GDM1 (cell line): Measurements from ENCODE around the gene BCL11B.

Source experiments
- DNase-seq: peaks from one replicate; lab custom pipeline; 2025; lab: John Stamatoyannopoulos, UW

BCL11B gene

DNA sequence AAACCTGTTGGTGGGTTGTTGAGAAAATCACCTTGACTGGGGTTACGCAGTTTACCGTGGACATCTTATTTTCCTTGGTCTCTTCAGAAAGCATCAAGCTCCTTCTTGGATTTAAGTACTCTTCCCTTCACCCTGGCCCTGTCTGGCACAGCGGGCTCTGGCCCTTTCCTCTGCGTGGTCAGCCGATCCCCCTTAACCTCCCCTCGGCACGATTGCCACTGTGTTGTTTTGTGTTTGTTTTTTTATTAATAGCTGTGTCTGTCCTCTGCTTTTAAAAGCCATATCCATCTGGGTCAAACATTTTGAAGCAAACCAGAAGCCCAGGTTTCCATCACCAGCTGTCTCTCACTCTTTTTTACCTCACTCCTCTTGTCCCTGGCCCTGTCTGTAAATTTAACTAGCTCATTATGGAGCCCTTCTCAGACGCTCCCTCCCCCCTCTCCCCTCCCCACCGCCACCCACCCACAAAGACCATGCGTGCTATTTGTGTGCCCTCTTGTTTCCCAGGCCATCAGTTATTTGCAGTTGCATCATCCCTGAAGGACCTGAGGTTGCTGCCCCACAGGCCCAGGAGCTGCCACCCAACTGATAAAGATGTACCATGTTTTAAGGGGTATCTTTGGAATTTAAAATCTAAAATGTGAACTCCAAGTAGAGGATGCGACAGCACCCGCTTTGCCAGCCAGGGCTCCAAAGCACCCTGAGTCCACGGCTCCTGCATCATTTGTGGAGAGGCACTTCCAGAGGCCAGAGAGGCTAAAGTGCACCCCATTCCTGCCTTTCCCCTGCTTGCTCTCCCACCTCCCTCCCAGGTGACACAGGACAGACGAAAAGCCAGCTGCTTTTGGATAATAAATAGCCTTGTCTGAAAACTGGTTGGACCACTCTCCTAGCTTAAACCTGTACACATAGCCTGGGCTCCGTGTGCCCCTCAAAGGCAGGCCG, 3.9 kb downstream of the BCL11B start:
- DNase-seq: no peak

DNA sequence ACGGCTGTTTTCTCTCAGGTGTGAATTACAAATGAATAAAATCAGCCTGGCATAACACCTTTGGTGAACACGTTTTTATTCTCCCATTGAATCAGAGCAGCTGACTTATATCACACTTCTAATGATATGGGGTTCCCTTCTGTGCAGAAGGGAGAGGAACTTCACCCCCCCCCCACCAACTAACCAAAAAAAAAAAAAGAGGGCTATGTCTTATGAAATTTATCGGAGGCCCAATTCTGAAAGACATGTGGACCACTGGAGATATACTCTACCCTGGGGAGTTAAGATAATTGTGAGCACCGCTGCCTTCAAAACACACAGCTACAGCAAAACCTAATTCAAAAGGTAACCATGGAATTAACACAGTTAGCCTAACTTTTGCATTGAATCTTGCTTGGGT, 4.6 kb downstream of the BCL11B start:
- DNase-seq: no peak

DNA sequence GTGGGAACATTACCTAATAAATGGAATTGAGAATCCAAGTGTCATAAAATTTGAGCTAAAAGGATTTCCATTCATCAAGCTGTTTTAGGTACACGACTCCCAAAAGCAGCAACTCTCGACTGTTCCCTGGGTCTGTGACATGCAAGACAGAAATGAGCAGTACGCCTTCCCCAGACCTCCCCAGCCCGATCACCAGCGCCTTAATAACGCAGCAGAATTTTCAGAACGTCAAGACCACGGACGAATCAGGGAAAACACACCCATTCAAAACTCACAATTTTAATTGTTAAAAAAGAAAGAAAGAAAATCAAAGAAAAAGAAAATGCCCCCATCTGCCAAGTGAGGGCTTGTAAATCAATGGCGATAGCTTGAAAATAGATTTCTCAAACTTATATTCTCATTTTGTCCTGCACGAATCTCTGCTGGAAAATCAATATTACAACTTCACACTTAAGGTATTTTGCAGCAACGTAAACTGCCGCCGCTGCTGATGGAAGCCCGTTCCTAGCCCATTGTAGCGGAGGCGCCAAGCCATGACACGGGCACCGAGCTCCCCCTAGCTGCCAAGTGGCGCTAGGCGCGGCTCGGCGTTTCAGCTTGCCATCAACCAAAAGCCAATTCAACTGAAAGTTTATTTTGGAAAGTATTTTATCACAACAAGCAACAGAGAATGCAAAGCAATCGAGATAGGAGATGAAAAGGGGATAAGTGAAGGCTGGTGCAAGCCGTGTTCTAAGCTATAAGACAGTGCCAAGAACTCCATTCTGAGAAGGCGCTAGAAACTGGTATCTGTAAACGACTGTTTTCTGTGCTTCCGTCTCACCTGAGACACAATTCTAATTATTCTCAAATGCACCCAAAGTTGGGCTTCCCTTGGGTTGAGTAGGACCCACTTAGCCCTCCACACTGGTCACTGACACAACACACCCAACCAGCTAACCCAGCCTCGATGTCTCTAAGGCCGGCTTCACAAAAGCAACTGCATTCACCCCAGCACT, 5.5 kb downstream of the BCL11B start:
- DNase-seq: peak; percentile 55

DNA sequence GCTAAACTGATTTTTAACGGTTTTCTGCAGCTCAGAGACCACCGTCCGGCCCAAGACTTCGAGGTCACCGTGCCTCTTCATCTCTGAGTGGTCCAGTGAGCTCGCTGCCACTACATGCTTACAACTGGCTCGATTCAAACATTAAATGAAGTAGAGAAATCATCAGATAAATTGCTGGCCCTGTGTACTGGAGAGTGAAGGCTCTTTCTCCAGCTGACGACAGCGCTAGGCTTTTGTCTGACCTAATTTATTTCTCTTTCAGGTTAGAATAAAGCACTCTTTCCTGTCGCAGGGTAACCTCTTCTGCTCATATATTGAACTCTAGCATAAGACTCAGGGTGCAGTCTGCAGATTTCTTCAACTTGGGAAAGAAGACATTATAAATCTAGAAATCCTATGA, 6.4 kb downstream of the BCL11B start:
- DNase-seq: no peak

DNA sequence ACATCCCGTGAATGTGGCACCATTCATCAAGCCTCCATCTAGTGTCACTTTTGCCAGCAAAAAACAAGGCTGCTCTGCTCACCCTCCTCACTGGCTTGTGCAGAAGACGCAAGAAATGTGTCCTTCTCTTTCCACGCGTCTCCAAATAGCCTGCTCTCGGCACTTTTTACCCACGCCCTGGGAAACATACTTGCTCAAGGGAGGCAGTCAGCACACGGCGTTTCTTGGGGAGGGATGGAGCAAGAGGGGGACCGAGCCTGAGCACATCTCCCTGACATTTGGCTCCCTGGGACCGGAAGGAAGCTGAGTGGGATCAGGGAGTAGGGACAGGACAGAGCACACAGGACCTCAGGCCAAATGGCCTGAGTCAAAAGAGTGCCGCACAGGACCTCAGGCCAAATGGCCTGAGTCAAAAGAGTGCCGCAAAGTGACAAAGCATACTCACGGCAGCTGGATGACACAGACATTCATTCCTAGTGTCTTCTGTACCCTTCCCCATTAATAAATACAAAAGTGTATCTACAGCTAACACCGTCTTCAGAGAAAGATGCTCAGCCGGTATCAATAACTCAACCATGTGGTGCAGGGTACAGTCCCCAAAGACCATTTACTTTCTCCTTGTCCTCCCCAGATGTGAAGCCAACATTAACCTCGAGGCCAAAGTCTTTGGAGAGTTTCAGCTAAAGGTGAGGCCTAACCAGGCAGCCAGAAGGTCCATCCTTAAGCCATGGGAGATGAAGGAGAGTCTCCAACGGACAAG, 7.1 kb downstream of the BCL11B start:
- DNase-seq: no peak

DNA sequence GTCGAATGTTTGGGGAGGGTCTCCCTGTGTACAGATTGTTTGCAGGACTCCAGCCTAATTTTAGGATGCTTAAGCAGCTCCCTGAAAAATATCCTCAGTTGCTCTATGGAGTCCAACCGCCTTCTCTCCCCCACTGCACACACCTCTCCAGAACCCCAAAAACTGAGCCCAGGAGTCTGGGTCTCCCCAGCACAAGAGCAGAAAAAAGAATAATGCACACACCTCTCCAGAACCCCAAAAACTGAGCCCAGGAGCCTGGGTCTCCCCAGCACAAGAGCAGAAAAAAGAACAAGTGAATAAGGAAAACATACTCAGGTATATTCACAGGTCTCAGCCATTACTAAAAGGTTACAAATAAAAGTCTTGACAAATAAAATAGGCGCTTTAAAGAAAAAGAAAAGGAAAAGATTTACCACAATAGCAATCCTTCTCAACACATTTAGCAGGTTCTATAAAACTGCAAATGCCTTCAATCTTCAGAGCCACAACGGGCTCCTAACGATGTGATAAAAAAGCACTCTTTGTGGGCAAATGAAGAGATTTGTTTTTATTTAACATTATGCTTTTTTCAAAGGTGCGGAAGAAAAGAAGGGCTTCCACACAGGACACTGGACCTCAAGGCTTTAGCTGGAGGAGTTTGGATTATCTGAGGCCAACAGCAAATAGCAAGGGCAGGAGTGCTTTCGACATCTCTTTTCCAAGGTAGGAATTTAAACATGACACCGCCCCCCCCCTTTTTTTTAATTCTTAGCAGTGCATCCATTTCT, 8.2 kb downstream of the BCL11B start:
- no peak for DNase-seq

DNA sequence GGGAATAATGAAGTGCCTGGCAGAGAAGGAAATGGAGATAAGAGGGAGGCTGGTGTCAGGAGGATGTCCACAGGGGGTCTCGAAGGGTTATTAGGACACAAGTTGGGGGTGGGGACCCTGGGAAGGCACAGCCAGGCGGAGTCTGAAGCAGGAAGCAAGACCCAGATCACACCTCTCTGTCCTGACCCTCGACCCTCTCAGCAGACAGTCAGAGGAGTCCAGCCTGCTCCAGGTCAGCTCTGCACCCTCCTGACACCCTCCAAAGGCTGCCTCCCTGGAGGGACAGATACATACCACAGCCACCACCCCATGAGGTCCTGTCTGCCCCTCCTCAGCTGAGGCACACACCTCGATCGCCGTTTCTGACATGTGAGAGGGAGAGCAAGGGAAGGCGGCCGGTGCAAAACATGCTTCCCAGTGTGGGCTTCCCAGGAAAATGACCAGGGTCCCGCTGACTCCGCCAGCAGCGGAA, 9.0 kb downstream of the BCL11B start:
- no peak for DNase-seq

DNA sequence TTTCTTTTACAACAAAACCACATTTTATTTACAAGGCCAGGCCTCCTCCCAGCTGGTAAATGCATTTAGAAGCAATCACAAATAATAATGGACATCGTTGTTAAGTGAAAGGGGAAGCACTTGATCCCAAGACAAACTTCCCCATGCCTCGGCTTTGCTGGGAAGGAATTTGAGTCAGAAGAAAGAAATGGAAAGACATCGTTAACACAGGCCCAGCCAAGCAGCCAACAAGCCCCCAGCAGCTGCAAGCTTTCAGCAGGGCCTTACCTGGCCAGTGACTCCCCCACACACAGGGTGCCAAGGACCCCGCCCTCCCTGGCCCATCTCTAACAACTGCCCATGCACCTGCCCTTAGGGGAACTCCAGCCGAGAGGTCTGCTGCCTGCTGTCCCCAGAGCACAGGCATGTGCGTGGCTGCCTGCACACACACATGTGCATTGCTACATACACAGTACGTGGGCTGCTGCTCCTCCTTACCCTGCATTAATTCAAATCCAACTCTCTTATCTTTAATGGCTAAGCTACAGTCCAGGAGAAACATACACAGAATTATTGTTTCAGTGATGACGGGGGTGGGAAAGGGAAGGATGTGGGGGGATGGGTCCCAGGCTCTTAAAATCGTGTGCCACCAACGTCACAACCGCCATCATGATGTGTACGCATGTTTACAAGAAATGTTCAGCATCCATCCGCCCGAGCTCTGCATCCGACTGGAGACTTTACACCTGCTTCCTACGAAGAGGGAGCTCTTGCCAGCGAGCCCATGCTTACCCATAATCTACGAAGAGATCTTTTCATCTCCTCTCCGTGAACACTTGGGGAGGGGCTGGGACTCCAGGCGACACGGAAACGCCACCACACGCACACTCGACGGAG, 9.8 kb downstream of the BCL11B start:
- no peak for DNase-seq

DNA sequence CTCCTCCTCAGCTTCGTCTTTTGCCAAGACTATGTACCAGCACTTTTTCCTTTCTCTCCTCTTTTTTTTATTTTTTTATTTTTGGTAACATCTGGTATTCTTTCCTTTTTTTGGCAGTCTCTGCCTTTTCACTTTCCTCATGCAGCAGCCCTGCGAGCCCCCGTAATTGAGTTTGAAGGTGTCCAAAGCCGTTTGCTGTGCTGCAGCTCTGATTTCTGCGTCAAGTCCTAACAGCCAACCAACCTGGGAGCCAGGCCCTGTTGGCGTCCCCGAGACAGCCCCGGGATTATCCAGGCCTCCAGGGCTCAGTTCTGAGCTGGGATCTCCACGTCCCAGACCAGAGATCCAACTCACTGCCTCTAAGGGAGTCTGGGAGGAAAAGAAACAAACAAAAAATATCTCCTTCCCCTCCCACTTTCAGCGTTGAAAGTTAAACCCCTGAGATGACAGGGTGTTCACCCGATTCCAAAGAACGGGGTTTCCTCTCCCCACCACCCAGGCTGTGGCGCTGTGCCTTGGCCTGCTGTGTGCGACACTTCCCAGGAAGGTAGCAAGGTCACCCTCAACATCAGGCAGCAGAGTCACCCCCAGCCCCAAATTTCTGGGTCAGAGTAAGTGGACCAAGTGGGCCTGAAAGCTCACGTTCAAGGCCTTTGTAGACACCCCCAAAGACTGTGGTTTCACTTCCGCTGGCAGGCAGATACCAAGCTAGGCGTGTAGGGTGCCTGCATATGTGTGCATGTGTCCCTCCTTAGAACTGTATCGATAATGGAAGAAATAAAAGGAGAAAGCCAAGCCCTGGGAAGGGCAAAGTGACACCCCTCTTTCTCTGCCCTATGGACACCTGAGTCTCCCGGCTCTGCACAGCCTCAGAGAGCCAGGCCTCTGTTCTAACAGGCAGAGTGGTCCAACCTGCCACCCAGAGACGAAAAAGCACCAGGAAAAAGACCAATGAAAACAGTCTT, 11.1 kb downstream of the BCL11B start:
- no peak for DNase-seq

DNA sequence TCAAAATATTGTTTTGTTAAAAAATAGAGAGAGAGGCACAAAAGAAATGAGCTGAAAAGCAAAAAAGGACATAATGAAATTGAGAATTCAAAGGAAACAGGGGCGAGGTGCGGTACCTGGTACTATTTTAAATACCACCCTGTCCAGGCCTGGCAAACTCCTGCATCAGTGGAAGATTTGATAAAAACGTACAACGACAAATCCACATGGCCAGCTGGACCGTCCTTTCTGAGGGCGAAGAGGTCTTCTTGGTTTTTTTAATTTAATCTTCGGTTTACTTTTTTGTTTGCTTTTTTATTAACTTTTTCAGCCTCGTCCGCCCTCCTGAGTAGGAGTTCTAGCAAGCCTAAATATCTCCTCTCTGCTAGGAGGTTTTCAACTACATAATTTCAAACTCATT, 11.9 kb downstream of the BCL11B start:
- DNase-seq: no peak

DNA sequence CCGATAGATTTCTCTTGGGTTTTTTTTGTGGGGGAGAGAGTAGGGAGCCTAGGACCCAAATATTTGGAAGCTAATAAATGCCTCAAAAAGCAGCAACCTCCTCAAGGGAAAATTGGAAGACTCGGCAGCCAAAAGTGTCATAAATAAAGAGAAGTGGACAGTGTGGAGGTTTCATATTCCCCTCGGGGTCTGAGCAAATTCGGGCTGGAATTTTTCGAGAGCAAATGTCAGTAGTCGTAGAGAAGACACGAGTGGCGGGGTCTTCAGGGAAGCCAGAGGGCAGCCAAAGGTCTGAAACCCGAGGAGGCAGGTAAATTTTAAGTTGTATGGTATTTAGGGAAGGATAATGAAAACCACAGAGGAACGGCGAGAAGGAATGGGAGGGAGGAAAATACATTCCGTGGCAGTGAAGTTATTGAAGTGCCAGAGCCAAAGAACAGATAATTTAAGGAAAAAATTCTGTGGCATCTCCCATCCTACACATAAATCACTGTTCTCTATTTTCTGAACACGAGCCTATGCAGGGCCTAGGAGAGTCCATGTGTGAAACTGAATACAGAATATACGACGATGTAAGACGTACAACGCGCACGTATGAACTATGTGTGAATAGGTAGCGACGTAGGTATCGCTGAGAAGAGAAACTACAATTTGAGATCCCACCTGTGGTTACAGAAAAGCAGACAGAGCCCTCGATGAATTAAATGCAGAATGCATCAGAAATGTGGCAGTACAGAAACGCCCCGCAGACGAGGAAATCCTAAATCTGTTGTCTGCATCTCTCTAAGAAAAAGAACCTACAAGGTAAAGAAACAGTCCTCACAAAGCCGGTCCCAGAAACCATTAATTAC, 12.9 kb downstream of the BCL11B start:
- DNase-seq: no peak

DNA sequence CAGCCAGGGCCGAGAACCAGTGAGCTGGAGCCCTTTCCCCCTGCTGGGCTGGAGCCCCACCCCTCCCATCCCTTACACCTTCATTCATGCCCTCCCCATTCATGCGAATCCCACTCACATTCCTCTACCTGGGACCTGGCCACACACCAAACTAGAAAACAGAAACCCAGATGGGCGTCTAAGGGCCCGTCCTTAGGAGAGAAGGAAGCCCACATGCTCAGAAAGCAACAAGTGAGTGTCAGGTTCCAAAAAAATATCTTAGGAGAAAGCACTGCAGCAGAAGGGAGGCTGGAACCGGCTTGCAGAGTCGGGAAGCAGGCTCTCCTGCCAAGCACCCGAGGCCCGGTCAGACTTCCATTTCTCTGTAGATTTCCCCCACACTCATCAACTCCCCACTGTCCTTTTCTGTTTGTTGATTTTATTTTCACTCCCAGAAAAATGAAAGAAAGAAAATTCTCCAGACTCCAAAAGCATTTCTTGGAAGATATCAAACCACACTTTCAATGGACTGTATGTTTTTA, 13.6 kb downstream of the BCL11B start:
- DNase-seq: no peak

DNA sequence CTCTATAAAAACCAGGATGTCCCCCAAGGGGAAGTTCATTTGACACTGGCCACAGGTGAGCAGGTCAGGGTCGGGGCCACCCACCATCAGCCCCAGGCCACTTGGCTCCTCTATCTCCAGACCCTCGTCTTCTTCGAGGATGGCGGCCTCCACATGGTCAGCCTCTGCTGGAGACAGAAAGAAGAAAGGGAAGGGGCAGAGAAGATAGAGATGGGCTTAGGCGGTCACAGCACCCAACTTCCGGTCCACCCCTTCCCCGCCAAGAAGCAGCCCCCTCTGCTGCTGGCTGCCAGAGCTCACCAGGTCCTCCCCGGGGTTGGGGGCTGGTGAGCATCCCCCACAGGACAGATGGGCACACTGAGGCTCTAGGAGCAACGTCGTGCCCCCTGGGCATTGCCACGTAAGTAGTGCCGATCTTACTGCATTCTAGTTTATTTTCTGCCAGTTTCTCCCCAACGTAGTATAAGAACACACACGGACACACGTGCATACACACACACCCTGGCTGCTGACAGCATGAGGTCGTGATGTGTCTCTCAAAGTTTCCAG, 14.2 kb downstream of the BCL11B start:
- DNase-seq: no peak

DNA sequence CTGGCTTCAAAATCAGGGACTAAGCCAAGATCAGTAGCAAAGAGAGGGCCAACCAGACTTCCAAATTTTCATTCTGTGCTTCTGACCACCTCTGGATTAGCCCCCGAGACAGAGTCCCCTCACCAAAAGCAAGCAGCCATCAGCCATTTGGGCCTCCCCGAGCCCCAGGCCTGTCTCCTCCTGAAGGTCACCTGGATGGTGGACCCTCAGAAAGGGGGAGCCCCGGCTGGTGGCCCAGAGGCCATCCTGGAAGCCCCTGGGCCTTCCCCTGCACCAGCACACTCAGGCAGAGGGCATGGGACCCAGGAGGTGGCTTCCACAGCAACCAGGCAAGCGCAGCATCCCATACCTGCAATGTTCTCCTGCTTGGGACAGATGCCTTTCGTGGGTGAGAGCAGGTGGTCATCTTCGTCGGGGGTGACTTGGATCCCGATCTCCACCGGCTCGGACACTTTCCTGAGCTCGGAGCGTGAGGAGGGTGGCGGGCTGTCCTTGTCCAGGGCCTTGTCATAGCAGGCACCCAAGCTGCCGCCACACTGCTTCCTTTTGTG, 14.8 kb downstream of the BCL11B start:
- no peak for DNase-seq

DNA sequence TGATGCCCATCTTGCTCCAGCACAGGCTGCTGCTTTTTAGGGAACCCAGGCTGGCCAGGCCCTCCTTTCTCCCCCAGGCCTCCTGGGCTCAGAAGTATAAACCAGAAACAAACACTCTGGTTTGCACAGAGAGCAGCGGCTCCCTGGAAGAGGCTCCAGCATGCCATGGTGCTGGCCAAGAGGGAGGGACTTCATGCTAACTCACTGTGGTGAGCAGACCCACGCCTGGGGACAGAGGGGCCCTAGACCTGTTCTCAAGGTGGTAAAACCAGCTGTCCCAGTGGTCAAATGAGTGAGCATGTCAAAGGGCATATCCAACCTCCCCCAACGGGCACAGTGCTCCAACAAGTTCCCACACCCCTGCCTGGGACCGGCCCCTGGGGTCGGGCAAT, 15.5 kb downstream of the BCL11B start:
- DNase-seq: no peak

DNA sequence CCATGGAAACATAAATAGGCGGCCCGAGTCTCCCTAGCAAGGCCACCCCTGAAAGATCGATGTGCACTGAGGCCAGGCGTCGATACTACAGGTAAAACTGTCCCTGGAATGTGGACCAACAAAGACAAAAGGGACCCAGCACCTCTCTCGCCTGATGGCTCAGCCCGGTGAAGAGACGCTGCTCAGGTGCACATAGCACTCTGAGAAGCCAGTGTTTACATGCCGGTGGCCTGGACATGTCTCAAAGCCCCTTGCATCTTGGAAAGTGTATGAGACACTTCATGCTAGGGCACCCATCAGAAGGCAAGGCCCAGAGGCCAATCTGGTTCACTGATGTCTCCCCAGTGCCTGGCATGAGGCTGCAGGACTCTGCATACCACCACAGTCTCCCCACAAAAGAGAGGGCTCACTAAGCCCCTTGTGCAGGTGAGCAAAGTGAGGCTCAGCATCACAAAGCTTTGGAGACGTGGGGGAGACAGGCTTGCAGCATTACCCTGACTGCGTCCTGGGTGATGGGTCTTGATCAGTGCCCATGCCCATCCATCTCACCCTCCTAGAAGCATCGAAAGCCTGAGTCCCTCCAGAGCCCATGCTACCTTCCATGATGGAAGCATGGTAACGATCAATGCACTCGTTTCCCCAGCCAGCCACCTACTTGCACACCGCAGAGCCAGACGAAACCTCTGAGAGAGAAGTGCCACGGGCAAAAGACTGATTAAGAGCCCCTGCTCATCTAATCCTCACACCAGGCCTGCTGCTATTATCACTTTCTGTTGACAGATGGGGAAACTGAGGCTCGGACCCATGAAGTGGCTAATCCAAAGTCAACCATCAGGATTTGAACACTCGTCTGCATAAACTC, 16.1 kb downstream of the BCL11B start:
- DNase-seq: no peak
